Trophoblast cell (in vitro differentiated cells and primary cell): ENCODE data around the gene DUT.

Experiments
- DNase-seq, 2 donors: peaks; one replicate each; pipeline ENCODE4 v3.0.0-alpha.2; 2016
- H2AFZ ChIP-seq: 2 replicates; pipeline ENCODE4 v1.6.1; 2013; ENCODE audit warnings: low read length, moderate library complexity, mild to moderate bottlenecking; ENCODE audit not compliant: insufficient read depth, poor library complexity
- H2AK5ac ChIP-seq: 2 replicates; pipeline ENCODE4 v1.6.1; 2013; ENCODE audit warnings: mild to moderate bottlenecking, low read length
- H2BK120ac ChIP-seq: 2 replicates; pipeline ENCODE4 v1.6.1; 2013; ENCODE audit warnings: low read length, mild to moderate bottlenecking, moderate library complexity; ENCODE audit not compliant: insufficient read depth, poor library complexity
- H2BK12ac ChIP-seq: 2 replicates; pipeline ENCODE4 v1.6.1; 2013; ENCODE audit warnings: mild to moderate bottlenecking, low read length, moderate library complexity
- H2BK5ac ChIP-seq: 2 replicates; pipeline ENCODE4 v1.6.1; 2013; ENCODE audit warnings: low read length, low read depth, moderate library complexity, mild to moderate bottlenecking; ENCODE audit not compliant: poor library complexity
- H3K14ac ChIP-seq: 2 replicates; pipeline ENCODE4 v1.6.1; 2013; ENCODE audit warnings: mild to moderate bottlenecking, low read length
- H3K18ac ChIP-seq: 2 replicates; pipeline ENCODE4 v1.6.1; 2013; ENCODE audit warnings: mild to moderate bottlenecking, low read length
- H3K23ac ChIP-seq: 2 replicates; pipeline ENCODE4 v1.6.1; 2013; ENCODE audit warnings: low read length
- H3K27ac ChIP-seq: 2 replicates; pipeline ENCODE4 v1.5.1; 2013; ENCODE audit warnings: low read depth, mild to moderate bottlenecking, inconsistent platforms, low read length, moderate library complexity
- H3K27me3 ChIP-seq: 2 replicates; pipeline ENCODE4 v1.6.1; 2013; ENCODE audit warnings: inconsistent platforms, mild to moderate bottlenecking, low read length, moderate library complexity; ENCODE audit not compliant: insufficient read depth
- H3K36me3 ChIP-seq, 2 experiments: 1 replicate in 1 of 2; 2 replicates in 1 of 2; pipeline ENCODE4 v1.6.1; 2013; ENCODE audit warnings: low read length in 2 of 2, mild to moderate bottlenecking in 2 of 2, moderate library complexity in 1 of 2; ENCODE audit not compliant: insufficient read depth in 2 of 2, control insufficient read depth in 1 of 2
- H3K4ac ChIP-seq: 2 replicates; pipeline ENCODE4 v1.6.1; 2013; ENCODE audit warnings: low read depth, mild to moderate bottlenecking, low read length, moderate library complexity
- H3K4me1 ChIP-seq, 2 experiments: 1 replicate in 1 of 2; 2 replicates in 1 of 2; pipeline ENCODE4 v1.6.1; 2013; ENCODE audit warnings: low read length in 2 of 2, mild to moderate bottlenecking in 2 of 2, moderate library complexity in 1 of 2; ENCODE audit not compliant: insufficient read depth in 2 of 2, control insufficient read depth in 1 of 2
- H3K4me2 ChIP-seq: 2 replicates; pipeline ENCODE4 v1.6.1; 2013; ENCODE audit warnings: inconsistent platforms, mild to moderate bottlenecking, low read length, moderate library complexity
- H3K4me3 ChIP-seq: 2 replicates; pipeline ENCODE4 v1.5.1; 2013; ENCODE audit warnings: mild to moderate bottlenecking, low read depth, low read length, inconsistent platforms
- H3K79me1 ChIP-seq: one replicate; pipeline ENCODE4 v1.6.1; 2013; ENCODE audit warnings: low read length
- H3K79me2 ChIP-seq: 2 replicates; pipeline ENCODE4 v1.6.1; 2013; ENCODE audit warnings: low read length, mild to moderate bottlenecking; ENCODE audit not compliant: control insufficient read depth, insufficient read depth, poor library complexity
- H3K9ac ChIP-seq: 2 replicates; pipeline ENCODE4 v1.6.1; 2013; ENCODE audit warnings: mild to moderate bottlenecking, low read length
- H3K9me3 ChIP-seq: 2 replicates; pipeline ENCODE4 v1.6.1; 2013; ENCODE audit warnings: low read depth, mild to moderate bottlenecking, control low read depth, inconsistent platforms, low read length; ENCODE audit not compliant: insufficient read depth
- H4K12ac ChIP-seq: 2 replicates; pipeline ENCODE4 v1.6.1; 2013; ENCODE audit warnings: low read depth, mild to moderate bottlenecking, low read length, moderate library complexity
- H4K8ac ChIP-seq: 2 replicates; pipeline ENCODE4 v1.6.1; 2013; ENCODE audit warnings: low read depth, mild to moderate bottlenecking, low read length, moderate library complexity
- H4K91ac ChIP-seq: one replicate; pipeline ENCODE4 v1.6.1; 2013; ENCODE audit warnings: low read depth, mild to moderate bottlenecking, low read length, moderate library complexity
- WGBS: extraction: QIAGEN DNeasy Blood & Tissue Kit; methylation state at CpG from one replicate; pipeline ENCODE4 v1.1.7; 2013; ENCODE audit warnings: missing lambda C conversion rate; ENCODE audit not compliant: insufficient read length, insufficient coverage; ENCODE audit errors: extremely low coverage; 5-methylcytosine and 5-hydroxymethylcytosine counted together

DUT gene

DNA sequence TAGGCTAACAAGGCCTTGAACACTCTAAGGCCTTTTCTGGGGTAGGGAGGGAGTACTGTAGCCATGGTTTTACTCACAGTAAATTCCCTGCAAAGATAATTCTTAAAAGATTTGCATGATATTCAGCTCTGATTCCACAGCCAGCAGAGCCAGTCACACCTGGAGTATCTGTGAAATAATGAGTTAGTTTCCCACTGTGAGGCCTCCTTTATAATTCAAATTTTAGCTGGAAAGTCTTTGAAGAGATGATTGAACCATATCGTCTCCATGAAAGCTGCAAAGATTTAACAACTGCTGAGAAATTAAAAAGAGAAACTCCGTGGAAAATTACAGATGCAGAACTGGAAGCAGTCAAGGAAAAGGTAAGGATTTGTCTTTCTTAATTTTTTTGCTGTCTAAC is 32.3 kb upstream of the DUT start:
- no peak overlapping the region for H2BK5ac ChIP-seq
- H3K9me3 ChIP-seq = no peaks in the 10 kb centered on the region
- no peak overlapping the region for H4K91ac ChIP-seq
- H3K79me2 ChIP-seq = no peaks in the 10 kb centered on the region
- H3K4me2 ChIP-seq = no peak overlapping the region
- H3K9ac ChIP-seq = no peak overlapping the region
- no peak overlapping the region for H2BK12ac ChIP-seq
- no peak overlapping the region for H4K12ac ChIP-seq
- H4K8ac ChIP-seq = no peak overlapping the region
- no peak overlapping the region for H3K18ac ChIP-seq
- H2AFZ ChIP-seq = no peak overlapping the region
- H2AK5ac ChIP-seq = no peak overlapping the region
- DNase-seq = no peak
- no peaks in the 10 kb centered on the region for H3K36me3 ChIP-seq
- no peak overlapping the region for H3K4ac ChIP-seq
- no peak overlapping the region for H3K27ac ChIP-seq
- no peak overlapping the region for H3K14ac ChIP-seq
- WGBS = no CpG with 5 or more reads among the region's 2 CpGs
- H3K79me1 ChIP-seq = no peaks in the 10 kb centered on the region
- no peak overlapping the region for H2BK120ac ChIP-seq
- H3K27me3 ChIP-seq = no peaks in the 10 kb centered on the region
- no peak overlapping the region for H3K4me3 ChIP-seq
- H3K23ac ChIP-seq = no peak overlapping the region
- no peaks in the 10 kb centered on the region for H3K4me1 ChIP-seq

DNA sequence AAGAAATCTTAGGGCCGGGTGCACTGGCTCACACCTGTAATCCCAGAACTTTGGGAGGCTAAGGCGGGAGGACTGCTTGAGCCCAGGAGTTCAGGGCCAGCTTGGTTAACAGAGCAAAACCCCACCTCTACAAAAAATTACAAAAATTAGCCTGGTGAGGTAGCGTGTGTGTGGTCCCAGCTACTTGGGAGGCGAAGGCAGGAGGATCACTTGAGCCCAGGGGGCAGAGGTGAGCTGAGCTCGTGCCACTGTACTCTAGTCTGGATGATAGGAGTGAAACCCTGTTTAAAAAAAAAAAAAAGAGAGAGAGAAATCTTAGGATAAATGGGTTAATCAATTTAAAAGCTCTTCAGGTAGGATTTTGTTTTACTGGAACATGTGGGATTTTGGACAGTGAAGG is 31.2 kb upstream of the DUT start:
- H2AFZ ChIP-seq = no peak overlapping the region
- H4K91ac ChIP-seq = no peak overlapping the region
- no peaks in the 10 kb centered on the region for H3K79me1 ChIP-seq
- no peak for DNase-seq
- H3K23ac ChIP-seq = no peak overlapping the region
- H2BK12ac ChIP-seq = no peak overlapping the region
- H3K14ac ChIP-seq = no peak overlapping the region
- no peaks in the 10 kb centered on the region for H3K27me3 ChIP-seq
- no peaks in the 10 kb centered on the region for H3K36me3 ChIP-seq
- H2AK5ac ChIP-seq = no peak overlapping the region
- H3K4me1 ChIP-seq = no peaks in the 10 kb centered on the region
- no peak overlapping the region for H3K18ac ChIP-seq
- H3K27ac ChIP-seq = no peak overlapping the region
- no peak overlapping the region for H3K4me2 ChIP-seq
- H3K4me3 ChIP-seq = no peak overlapping the region
- H2BK5ac ChIP-seq = no peak overlapping the region
- no peak overlapping the region for H3K4ac ChIP-seq
- H3K9me3 ChIP-seq = no peaks in the 10 kb centered on the region
- H3K9ac ChIP-seq = no peak overlapping the region
- WGBS = no CpG with 5 or more reads among the region's 5 CpGs
- H3K79me2 ChIP-seq = no peaks in the 10 kb centered on the region
- no peak overlapping the region for H4K8ac ChIP-seq
- no peak overlapping the region for H2BK120ac ChIP-seq
- no peak overlapping the region for H4K12ac ChIP-seq

GRCh38 chr15:48304398-48304797 is 26.8 kb upstream of the DUT start:
- no CpG with 5 or more reads among the region's 2 CpGs for WGBS
- no peak overlapping the region for H3K4ac ChIP-seq
- no peak for DNase-seq
- H2BK12ac ChIP-seq = no peak overlapping the region
- no peak overlapping the region for H3K14ac ChIP-seq
- no peaks in the 10 kb centered on the region for H3K4me1 ChIP-seq
- no peak overlapping the region for H2BK120ac ChIP-seq
- H3K23ac ChIP-seq = no peak overlapping the region
- H3K79me1 ChIP-seq = no peaks in the 10 kb centered on the region
- no peak overlapping the region for H3K4me3 ChIP-seq
- H3K9me3 ChIP-seq = no peaks in the 10 kb centered on the region
- no peak overlapping the region for H3K4me2 ChIP-seq
- H3K9ac ChIP-seq = no peak overlapping the region
- H3K27me3 ChIP-seq = no peaks in the 10 kb centered on the region
- no peak overlapping the region for H4K8ac ChIP-seq
- H3K27ac ChIP-seq = no peak overlapping the region
- H3K18ac ChIP-seq = no peak overlapping the region
- H3K36me3 ChIP-seq = no peaks in the 10 kb centered on the region
- no peak overlapping the region for H4K12ac ChIP-seq
- no peak overlapping the region for H2AK5ac ChIP-seq
- H2BK5ac ChIP-seq = no peak overlapping the region
- no peak overlapping the region for H2AFZ ChIP-seq
- H4K91ac ChIP-seq = no peak overlapping the region
- H3K79me2 ChIP-seq = no peaks in the 10 kb centered on the region

GRCh38 chr15:48306639-48307038 is 24.6 kb upstream of the DUT start:
- H3K36me3 ChIP-seq = no peaks in the 10 kb centered on the region
- H3K4me2 ChIP-seq = no peak overlapping the region
- no peak overlapping the region for H4K8ac ChIP-seq
- H3K27ac ChIP-seq = no peak overlapping the region
- no peak overlapping the region for H2BK12ac ChIP-seq
- H3K9me3 ChIP-seq = no peaks in the 10 kb centered on the region
- no peaks in the 10 kb centered on the region for H3K4me1 ChIP-seq
- no peaks in the 10 kb centered on the region for H3K27me3 ChIP-seq
- no peak overlapping the region for H4K12ac ChIP-seq
- no peak overlapping the region for H3K23ac ChIP-seq
- H3K79me1 ChIP-seq = no peaks in the 10 kb centered on the region
- H3K4ac ChIP-seq = no peak overlapping the region
- no peak overlapping the region for H3K4me3 ChIP-seq
- H2AFZ ChIP-seq = no peak overlapping the region
- H3K18ac ChIP-seq = no peak overlapping the region
- no peak overlapping the region for H4K91ac ChIP-seq
- no peak overlapping the region for H2AK5ac ChIP-seq
- no peaks in the 10 kb centered on the region for H3K79me2 ChIP-seq
- DNase-seq = no peak
- no peak overlapping the region for H3K9ac ChIP-seq
- H2BK120ac ChIP-seq = no peak overlapping the region
- no peak overlapping the region for H2BK5ac ChIP-seq
- no peak overlapping the region for H3K14ac ChIP-seq
- WGBS = no CpG with 5 or more reads among the region's 1 CpG
